ENCODE results near the gene PTCH2.
"Not testable (repeated sequence)": the region's sequence is repeated elsewhere in the genome, so short reads cannot be mapped to it uniquely, and the experiment has no call there.

Gene PTCH2

GRCh38 chr1:44802306-44803061 lies 40.6 kb downstream of the PTCH2 start:
- H3K9me3 ChIP-seq (ENCODE audit: severe bottlenecking), result no peaks in the 10 kb centered on the region
- DNase-seq, result peak; percentile 50
- no peak for TF ChIP-seq CTCF (IDR thresholded peaks at IDR 0.05; ENCODE audit: low read depth, low read length)
- H3K27me3 ChIP-seq (ENCODE audit: insufficient read depth, low read depth, severe bottlenecking), result no peaks in the 10 kb centered on the region
- no peak overlapping the region for H3K4me3 ChIP-seq (ENCODE audit: low read depth, low read length)
- H3K27ac ChIP-seq, result peak overlapping the region; percentile 72
- H3K36me3 ChIP-seq, result peaks cover 53% of the 10 kb centered on the region

- TF ChIP-seq CTCF (IDR thresholded peaks at IDR 0.05; ENCODE audit: low read depth, low read length), result no peak
- no peaks in the 10 kb centered on the region for H3K27me3 ChIP-seq (ENCODE audit: insufficient read depth, low read depth, severe bottlenecking)
- peak; percentile 60 for DNase-seq
- peak overlapping the region; percentile 72 for H3K27ac ChIP-seq
- H3K4me3 ChIP-seq (ENCODE audit: low read depth, low read length), result peak overlapping the region; percentile 14; the same call in 1 of the 2 replicates
- no peaks in the 10 kb centered on the region for H3K9me3 ChIP-seq (ENCODE audit: severe bottlenecking)
- peaks cover 47% of the 10 kb centered on the region for H3K36me3 ChIP-seq
Measured at GRCh38 chr1:44801491-44802305, 41.4 kb downstream of the PTCH2 start.

GRCh38 chr1:44799770-44800584 lies 43.1 kb downstream of the PTCH2 start, which contains the start of gene PLK3:
Gene PLK3, plus strand, starts transcription at chr1:44800377. Its CDS starts 87 bp downstream, at chr1:44800464.
- H3K27me3 ChIP-seq (ENCODE audit: insufficient read depth, low read depth, severe bottlenecking), result no peaks in the 10 kb centered on the region
- DNase-seq, result peak; percentile 99
- peak within 1 kb of the TSS; percentile 97 for H3K27ac ChIP-seq
- peak within 1 kb of the TSS; percentile 88 for H3K4me3 ChIP-seq (ENCODE audit: low read depth, low read length)
- peak; percentile 84 for TF ChIP-seq CTCF (IDR thresholded peaks at IDR 0.05; ENCODE audit: low read depth, low read length)
- peaks cover 30% of the 10 kb centered on the region for H3K36me3 ChIP-seq
- H3K9me3 ChIP-seq (ENCODE audit: severe bottlenecking), result no peaks in the 10 kb centered on the region

GRCh38 chr1:44798481-44799365 lies 44.3 kb downstream of the PTCH2 start:
- Histone ChIP-seq H3K27me3 (ENCODE audit: insufficient read depth, low read depth, severe bottlenecking) (no peaks in the 10 kb centered on the region), H3K9me3 (ENCODE audit: severe bottlenecking) (no peaks in the 10 kb centered on the region), H3K4me3 (ENCODE audit: low read depth, low read length) (no peak overlapping the region), H3K36me3 (peaks cover 20% of the 10 kb centered on the region), H3K27ac (peak overlapping the region; percentile 97)
- no peak for TF ChIP-seq CTCF (IDR thresholded peaks at IDR 0.05; ENCODE audit: low read depth, low read length)
- no peak for DNase-seq

- H3K4me3 ChIP-seq (ENCODE audit: low read depth, low read length); H3K27me3 ChIP-seq (ENCODE audit: insufficient read depth, low read depth, severe bottlenecking); H3K27ac ChIP-seq; DNase-seq; H3K9me3 ChIP-seq (ENCODE audit: severe bottlenecking): not testable (repeated sequence)
- H3K36me3 ChIP-seq, result peaks cover 11% of the 10 kb centered on the region
Measured at GRCh38 chr1:44797886-44798285, 45.2 kb downstream of the PTCH2 start.
